ENCODE data around the gene ASB16. TPM values are rescaled to one million over a fixed set of nuclear protein-coding genes. Genes with fewer than 3 reads are reported as not detected.

Gene ASB16
- total RNA-seq, 1 donor: not detected

DNA sequence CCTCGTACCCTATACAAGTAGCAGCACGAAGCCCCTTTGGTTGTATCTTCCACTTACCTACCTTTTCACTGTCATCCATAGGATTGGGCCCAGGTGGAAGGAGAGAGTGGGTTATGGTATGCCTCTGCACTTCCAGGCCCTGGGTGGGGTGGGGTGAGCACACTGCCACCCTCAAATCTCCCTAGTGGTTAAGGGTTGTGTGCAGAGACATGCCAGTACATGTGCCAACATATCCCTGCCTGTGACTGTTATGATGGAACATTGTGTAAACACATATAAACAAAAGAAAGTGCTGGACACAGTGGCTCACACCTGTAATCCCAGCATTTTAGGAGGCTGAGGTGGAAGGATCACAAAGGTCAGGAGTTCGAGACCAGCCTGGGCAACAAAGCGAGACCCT is 17.6 kb upstream of the ASB16 start:
- H3K27ac ChIP-seq (ENCODE audit: low read depth, low read length): no peak overlapping the region
- H3K4me1 ChIP-seq (ENCODE audit: insufficient read depth, low read length): no peaks in the 10 kb centered on the region
- no peak overlapping the region for H2AFZ ChIP-seq (ENCODE audit: low read length)
- H3K9me3 ChIP-seq (ENCODE audit: low read depth, low read length): no peaks in the 10 kb centered on the region
- DNase-seq (ENCODE audit: insufficient read length, low spot score, missing footprints): peak; percentile 46
- H3K27me3 ChIP-seq (ENCODE audit: insufficient read depth, low read length): no peaks in the 10 kb centered on the region
- no peak overlapping the region for H3K4me2 ChIP-seq (ENCODE audit: insufficient read depth, low read length)
- H3K4me3 ChIP-seq (ENCODE audit: insufficient read depth, low read length): no peak overlapping the region
- peaks cover 30% of the 10 kb centered on the region for H3K79me2 ChIP-seq (ENCODE audit: insufficient read depth, low read length)
- H4K20me1 ChIP-seq (ENCODE audit: insufficient read depth, low read length): no peaks in the 10 kb centered on the region
- H3K36me3 ChIP-seq (ENCODE audit: insufficient read depth, low read length): peaks cover 3% of the 10 kb centered on the region
- TF ChIP-seq CTCF (IDR thresholded peaks at IDR 0.05; ENCODE audit: extremely low read depth, low read depth, low read length): no peak

GRCh38 chr17:44155488-44155887 is 15.0 kb upstream of the ASB16 start:
- H3K27me3 ChIP-seq (ENCODE audit: insufficient read depth, low read length): no peaks in the 10 kb centered on the region
- no peak overlapping the region for H3K27ac ChIP-seq (ENCODE audit: low read depth, low read length)
- TF ChIP-seq CTCF (IDR thresholded peaks at IDR 0.05; ENCODE audit: extremely low read depth, low read depth, low read length): no peak
- H4K20me1 ChIP-seq (ENCODE audit: insufficient read depth, low read length): no peaks in the 10 kb centered on the region
- peaks cover 8% of the 10 kb centered on the region for H3K36me3 ChIP-seq (ENCODE audit: insufficient read depth, low read length)
- H3K79me2 ChIP-seq (ENCODE audit: insufficient read depth, low read length): peaks cover 16% of the 10 kb centered on the region
- no peak for DNase-seq (ENCODE audit: insufficient read length, low spot score, missing footprints)
- no peak overlapping the region for H3K4me2 ChIP-seq (ENCODE audit: insufficient read depth, low read length)
- H2AFZ ChIP-seq (ENCODE audit: low read length): no peak overlapping the region
- no peaks in the 10 kb centered on the region for H3K4me1 ChIP-seq (ENCODE audit: insufficient read depth, low read length)
- no peaks in the 10 kb centered on the region for H3K9me3 ChIP-seq (ENCODE audit: low read depth, low read length)
- H3K4me3 ChIP-seq (ENCODE audit: insufficient read depth, low read length): no peak overlapping the region

DNA sequence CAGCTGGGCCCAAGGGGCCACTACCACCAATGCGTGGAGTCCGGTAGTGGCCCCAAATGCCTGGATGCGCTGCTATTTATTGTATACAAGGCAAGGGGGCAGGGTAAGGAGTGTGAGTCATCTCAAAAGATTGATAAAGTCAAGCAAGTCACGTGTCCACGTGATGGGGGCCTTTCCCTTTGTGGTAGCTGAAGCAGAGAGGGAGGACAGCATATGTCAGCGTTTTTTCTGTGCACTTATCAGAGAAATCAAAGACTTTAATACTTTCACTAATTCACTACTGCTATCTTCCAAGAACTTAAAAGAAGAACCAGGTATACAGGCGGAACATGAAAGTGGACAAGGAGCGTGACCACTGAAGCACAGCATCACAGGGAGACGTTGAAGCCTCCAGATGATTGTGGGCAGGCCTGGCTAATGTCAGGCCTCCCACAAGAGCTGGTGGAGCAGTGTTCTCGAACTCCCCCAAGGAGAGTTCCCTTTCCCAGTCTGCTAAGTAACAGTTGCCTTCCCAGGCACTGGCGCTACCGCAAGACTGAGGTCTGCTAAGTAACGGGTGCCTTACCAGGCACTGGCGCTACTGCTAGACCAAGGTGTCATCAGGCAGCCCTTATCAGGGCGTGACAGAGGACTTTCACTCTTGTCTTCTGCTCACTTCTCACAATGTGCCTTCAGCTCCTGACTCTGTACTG is 10.8 kb upstream of the ASB16 start:
- no peak overlapping the region for H2AFZ ChIP-seq (ENCODE audit: low read length)
- no peak for DNase-seq (ENCODE audit: insufficient read length, low spot score, missing footprints)
- H3K27me3 ChIP-seq (ENCODE audit: insufficient read depth, low read length): no peaks in the 10 kb centered on the region
- no peak overlapping the region for H3K4me2 ChIP-seq (ENCODE audit: insufficient read depth, low read length)
- H4K20me1 ChIP-seq (ENCODE audit: insufficient read depth, low read length): no peaks in the 10 kb centered on the region
- H3K4me1 ChIP-seq (ENCODE audit: insufficient read depth, low read length): no peaks in the 10 kb centered on the region
- TF ChIP-seq CTCF (IDR thresholded peaks at IDR 0.05; ENCODE audit: extremely low read depth, low read depth, low read length): no peak
- H3K79me2 ChIP-seq (ENCODE audit: insufficient read depth, low read length): no peaks in the 10 kb centered on the region
- no peaks in the 10 kb centered on the region for H3K9me3 ChIP-seq (ENCODE audit: low read depth, low read length)
- no peak overlapping the region for H3K4me3 ChIP-seq (ENCODE audit: insufficient read depth, low read length)
- H3K36me3 ChIP-seq (ENCODE audit: insufficient read depth, low read length): peaks cover 8% of the 10 kb centered on the region
- H3K27ac ChIP-seq (ENCODE audit: low read depth, low read length): no peak overlapping the region

GRCh38 chr17:44164476-44164875 is 6.0 kb upstream of the ASB16 start:
- Histone ChIP-seq H3K9me3 (ENCODE audit: low read depth, low read length) (no peaks in the 10 kb centered on the region), H3K27ac (ENCODE audit: low read depth, low read length) (no peak overlapping the region), H3K79me2 (ENCODE audit: insufficient read depth, low read length) (no peaks in the 10 kb centered on the region), H3K4me1 (ENCODE audit: insufficient read depth, low read length) (peaks cover 4% of the 10 kb centered on the region), H2AFZ (ENCODE audit: low read length) (no peak overlapping the region), H3K4me2 (ENCODE audit: insufficient read depth, low read length) (no peak overlapping the region), H3K4me3 (ENCODE audit: insufficient read depth, low read length) (no peak overlapping the region), H4K20me1 (ENCODE audit: insufficient read depth, low read length) (no peaks in the 10 kb centered on the region), H3K27me3 (ENCODE audit: insufficient read depth, low read length) (no peaks in the 10 kb centered on the region), H3K36me3 (ENCODE audit: insufficient read depth, low read length) (no peaks in the 10 kb centered on the region)
- no peak for TF ChIP-seq CTCF (IDR thresholded peaks at IDR 0.05; ENCODE audit: extremely low read depth, low read depth, low read length)
- DNase-seq (ENCODE audit: insufficient read length, low spot score, missing footprints): no peak

Data from osteoblast (primary cell).